Activated naive CD4-positive, alpha-beta T cell treated with anti-CD3 and anti-CD28 coated beads, Interleukin-2, amount 50 U/mL, for 16 hours (primary cell): ENCODE data around the gene DBNL.

Experiments used
- DNase-seq: peaks from one replicate; pipeline ENCODE4 v3.0.0-alpha.2; 2020

DBNL gene

DNA sequence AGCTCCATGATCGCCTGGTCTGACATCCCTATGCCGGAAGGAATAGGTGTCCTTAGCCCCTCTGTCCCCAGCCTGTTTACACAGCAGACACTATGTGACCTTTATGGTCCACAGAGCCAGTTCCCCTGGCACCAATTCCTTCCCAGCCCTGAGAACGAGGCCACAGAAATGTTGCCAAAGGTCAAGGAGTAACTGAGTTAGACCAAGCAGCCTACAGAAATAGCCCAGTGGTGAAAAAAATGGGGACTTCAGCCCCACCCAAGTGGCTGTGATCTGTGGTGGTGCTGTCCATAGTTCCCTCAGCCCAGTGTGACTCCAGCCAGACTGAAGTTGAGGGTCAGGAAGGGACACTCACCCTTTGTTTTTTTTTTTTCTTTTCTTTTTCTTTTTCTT lies 18.4 kb downstream of the DBNL start:
- DNase-seq = no peak

DNA sequence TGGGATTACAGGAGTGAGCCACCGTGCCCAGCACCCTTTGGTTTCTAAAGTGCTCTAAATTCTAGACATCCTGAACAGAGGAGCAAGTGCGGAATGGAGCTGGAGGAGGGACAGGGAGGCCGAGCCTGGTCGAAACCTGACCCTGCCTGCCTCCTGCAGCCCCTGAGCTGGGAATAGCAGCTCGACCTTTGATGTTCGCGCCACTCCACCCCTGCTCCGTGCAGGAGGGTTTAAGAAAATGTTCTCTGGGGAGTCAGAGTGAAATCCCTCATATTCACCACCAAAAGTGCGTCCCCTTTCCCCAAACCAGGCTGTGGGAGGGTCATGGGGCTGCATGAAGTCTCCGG lies 19.0 kb downstream of the DBNL start:
- no peak for DNase-seq

DNA sequence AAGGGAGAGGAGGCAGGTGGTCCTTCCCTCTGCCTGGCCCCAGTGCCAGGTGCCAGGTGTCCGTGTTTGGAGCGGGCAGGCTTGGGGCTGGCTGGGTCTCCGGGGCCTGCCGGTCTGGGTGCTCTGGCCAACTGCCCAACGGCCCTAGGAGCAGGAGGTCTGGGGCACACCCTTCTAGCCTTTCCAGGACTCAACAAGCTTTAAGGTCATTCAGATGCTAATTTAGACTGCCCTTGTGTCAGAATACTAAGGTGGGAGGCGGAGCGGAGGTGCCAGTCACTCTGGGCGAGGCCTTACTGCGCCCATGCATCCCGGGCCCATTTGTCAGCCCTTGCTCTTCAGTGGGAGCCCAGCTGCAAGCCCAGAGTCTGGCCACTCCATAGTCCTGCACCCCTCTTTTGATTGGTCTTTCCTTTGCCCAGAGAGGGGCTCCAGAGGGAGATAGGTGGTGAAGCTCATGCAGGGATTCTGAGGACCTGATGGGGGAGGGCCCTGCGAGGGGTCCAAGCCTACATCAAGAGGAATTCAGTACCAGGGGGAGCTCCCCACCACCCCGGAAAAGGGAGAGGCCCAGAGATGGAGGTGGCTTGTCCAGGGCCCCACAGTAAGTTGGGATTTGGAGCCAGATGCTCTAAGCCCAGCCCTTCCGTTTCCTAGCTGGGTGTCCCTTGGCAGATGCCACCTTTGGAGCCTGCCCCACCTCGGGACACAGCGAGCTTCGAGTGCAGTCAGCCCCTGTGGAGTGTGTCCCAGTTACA lies 19.6 kb downstream of the DBNL start:
- peak; percentile 5 for DNase-seq

DNA sequence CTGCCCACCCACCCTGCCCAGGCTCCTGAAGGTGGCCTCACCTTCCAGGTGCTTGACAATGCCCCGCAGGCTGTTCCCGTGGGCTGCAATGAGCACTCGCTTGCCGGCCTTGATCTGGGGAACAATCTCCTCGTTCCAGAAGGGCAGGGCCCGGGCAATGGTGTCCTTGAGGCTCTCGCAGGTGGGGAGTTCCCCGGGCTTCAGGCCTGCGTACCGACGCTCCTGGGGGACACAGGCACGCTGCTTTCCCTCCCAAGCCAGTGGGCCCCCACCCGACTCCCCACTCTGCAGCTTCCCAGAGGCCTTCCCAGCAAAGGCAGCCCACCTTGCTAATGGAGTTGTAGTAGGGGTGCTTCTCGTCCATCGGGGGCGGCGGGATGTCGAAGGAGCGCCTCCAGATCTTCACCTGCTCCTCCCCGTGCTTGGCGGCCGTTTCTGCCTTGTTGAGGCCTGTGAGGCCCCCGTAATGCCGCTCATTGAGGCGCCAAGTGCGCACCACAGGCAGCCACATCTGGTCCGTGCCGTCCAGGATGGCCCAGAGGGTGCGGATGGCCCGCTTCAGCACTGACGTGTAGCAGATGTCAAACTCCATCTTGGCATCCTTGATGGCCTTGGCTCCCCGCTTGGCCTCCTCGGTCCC lies 20.4 kb downstream of the DBNL start:
- DNase-seq = no peak

DNA sequence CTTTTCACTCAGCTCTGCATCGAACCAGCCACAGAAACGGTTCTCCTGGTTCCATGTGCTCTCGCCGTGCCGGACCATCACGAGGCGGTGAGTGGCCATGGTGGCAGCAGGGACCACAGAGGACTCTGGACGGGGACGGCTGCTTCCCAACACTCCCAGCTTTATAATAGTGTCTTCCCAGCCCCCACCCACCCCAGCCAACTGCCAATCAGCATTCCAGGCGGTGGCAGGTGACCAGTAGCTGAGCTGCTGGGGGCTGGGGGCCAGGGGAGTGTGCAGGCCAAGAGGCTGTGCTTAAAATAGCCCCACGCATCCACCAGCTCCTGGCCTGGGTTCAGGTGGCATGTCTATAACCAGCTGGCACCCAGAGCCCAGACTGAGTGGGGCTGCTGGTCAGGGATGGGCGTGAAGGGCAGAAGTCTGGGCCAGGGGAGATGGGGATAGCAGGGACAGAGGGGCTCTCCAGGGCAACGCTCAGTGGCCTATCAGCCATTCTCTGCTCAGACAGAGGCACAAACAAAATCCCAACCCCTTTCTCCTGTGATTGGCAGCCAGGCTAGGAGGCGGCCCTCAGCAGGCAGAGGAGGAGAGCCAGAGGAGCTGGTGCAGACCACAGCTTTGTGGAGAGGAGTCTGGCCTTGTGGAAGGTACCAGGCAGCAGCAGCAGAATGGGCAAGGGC lies 21.1 kb downstream of the DBNL start, which contains the start of gene PGAM2:
PGAM2 (minus strand) TSS at position 137 of the 680 bp plus-strand sequence; CDS start at position 99, 38 bp downstream.
- no peak for DNase-seq

DNA sequence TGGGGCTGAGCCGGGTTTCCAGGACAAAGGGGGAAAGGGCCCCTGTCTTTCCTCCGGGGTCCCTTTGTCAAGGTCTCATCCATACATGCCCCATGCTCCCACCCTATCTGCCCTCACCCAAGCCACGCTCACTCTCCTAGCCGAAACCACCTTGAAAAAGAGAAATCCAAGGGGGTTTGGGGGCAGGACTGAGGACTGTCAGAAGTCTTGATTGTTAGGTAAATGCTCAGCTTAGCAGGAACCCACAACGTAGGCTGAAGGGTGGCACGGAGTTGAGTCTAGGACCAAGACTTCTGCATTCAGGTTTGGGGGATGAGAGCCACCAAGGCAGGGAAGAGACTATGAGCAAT lies 21.6 kb downstream of the DBNL start:
- DNase-seq = no peak

DNA sequence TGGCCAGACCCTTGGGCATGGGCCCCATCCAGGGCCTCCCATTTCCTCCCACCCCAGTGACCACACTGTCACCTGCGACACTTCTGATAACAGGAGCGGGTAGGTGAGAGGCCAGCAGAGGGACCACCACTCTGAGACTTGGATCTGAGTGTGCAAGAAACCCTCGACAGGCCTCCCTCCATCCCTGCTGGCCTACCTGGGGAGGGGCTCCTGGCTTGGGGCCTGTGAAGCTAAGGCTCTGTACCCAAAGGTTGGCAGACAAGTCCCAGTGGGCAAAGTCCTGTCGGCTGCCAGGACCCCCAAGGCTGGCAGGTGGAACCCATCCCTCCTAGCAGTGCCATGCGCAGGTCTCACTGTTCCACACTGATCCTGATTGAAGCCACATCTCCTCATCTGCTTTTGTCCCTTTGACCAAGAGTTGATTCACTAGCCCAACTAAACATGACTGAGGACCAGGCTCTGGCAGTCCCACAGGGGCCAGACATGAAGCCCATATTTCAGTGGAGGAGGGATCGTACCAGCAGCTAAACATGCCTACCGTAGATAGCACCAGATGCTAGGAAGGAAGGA lies 22.1 kb downstream of the DBNL start:
- DNase-seq = no peak

DNA sequence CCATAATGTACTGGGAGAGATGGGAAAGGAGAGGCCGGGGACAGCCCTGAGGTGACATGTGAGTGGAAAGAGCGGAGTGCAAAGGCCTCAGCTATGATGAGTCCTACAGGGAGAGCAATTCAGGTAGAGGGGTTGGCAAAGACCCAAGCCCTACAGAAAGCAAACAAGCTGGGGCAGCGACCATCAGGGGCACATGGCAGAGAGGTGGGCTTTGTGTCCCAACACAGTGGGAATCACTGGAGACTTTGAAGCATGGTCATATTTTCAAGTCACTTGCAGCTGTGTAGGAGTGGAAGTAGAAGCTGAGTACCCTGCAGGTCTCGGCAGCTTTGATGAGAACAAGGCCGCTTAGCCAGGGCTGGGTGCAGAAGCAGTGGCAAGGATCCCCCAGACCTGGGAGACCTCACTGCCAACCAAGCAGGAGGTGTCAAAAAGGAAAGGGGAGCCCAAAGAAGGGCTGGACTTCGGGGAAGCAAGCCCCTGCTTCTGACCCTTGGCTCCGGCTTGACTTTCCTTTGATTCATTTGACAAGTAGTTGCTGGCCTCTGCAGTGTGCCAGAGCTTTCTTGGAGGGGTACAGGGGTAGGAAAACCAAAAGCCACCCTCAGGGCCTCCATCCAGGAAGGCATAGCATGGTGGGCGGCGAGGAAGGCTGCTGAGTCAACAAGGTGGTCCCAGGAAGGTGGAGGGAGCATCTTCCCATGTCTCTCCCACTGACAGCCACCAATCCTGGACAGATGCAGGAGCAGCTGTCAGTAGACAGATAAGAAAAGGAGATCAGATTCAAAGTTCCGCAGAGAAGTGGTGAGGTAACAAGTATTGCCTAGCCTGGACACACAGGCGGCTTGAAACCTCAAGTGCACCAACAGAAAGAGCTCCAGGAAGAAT lies 22.8 kb downstream of the DBNL start:
- no peak for DNase-seq

DNA sequence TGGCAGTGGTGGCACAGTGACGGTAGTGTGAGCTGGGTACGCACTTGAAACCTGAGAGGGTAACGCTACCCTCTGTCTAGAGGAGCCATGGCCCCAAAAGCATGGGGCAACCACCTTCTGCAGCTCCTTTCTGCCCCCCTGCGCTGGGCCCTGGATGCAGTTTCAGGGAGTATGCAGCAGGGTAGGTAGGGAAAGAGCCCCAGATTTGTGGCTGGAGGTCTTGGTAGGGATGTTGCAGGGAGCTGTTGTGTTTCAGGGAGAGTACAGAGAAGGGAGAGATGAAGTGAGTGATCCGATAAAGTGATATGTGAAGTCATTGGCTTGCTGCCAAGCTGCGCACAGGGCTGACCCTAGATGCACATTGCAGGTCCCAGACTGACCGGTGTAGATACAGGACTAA lies 23.6 kb downstream of the DBNL start:
- no peak for DNase-seq

DNA sequence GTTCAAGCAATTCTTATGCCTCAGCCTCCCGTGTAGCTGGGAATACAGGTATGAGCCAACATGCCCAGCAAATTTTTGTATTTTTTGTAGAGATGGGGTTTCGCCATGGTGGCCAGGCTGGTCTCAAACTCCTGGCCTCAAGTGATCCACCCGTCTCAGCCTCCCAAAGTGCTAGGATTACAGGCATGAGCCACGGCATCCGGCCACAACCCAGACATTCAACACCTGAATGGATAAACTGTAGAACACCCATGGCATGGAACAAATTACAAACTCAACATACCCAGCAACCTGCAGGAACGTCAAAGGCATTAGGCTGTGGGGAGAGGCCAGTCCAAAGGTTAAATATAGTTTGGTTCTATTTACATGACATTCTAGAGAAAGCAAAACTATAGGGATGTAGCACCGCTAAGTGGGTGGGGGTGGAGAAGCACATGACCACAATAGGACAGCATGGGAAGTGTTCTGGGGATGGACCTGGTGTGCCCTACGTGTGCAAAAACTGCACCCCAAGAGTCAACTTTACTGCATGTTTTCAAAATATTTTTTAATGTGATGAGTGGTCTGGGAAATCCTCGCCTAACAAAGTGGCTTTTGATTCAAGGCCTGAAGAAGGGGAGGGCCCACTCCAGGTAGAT lies 27.3 kb downstream of the DBNL start:
- DNase-seq = no peak

DNA sequence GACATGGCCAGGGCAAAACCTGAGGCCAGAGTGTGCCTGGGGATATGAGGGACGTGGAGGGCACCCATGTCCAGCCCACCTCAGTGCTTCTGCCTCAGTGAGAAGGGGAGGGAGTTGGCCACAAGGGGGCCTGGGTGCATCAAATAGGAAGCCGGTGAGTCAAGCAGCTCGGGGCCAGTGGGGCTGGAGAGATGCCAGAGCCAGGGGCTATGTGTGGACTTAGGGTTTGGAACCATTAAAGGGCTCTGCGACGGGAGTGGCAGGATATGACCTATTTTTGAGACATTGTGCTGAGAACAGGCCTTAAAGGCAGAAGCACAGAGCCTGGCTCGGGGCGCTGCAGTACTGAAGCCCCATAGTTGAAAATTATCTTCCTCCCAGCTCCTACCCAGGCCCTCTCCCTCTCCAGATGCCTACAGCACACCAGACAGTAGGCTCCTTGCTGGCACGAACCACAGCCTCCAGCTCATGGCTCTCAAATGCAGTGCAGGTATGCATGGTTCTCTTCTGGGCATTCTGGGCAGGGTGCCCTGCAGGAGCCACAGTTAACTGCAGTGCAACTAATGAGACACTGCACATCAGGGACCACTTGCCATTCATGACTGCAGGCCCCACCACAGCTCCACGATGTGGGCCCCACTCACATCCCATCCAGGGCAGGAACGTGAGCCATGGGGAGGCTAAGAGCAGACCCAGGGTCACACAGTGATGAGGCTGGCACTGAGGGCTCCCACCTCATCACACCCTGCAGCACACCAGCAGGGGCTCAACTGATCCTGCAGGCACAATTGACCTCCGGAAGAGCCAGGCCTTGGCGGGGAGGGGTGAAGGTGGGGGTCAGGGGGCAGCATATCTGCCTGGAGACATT lies 28.1 kb downstream of the DBNL start:
- peak; percentile 44 for DNase-seq

DNA sequence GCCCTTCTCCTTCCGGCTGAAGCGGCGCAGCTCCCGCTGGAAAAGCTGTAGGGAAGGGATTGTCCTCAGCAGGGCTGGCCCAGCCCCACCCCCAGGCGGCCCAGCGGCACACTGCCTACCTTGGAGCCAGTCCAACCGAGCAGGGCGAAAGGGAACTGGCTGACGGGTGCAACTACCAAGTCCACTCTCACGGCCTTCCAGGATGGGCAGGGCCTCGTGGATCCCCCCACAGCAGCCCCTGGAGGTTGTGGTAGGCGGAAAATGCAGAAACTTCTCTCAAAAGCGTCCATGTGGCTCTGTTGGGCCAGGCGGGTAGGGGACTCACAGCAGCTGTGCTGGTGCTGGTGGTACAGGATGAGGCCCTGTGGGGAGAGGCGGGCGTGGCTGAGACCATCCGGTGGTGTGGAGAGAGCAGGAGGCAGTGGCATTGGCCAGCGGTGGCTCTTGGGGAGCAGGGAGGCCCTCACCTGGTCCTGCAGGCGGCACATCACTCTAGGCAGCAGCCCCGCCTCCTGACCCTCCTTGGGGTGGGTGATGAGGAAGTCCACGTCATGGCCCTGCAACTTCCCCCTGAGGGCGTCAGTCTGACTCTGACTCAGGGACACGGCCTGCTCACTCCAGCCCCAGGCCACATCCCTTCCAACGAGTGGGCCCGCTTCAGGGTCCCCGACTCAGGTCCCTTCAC lies 29.3 kb downstream of the DBNL start:
- no peak for DNase-seq

DNA sequence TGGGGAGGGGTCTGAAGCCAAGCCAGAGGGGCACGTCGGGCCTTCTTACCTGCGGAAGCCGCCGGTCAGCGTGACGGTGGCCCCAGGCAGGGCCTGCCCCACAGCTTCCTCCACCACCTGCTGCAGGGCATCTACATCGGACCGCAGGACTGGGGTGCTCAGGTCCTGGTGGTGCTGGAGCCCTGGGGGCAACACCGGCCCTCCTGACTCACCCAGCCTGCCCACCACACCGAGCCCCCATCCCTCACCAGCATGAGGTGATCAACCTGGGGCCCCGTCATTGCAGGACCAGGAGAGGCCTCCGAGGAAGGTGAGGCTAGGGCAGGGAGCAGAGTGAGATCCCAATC lies 29.8 kb downstream of the DBNL start:
- DNase-seq = no peak

DNA sequence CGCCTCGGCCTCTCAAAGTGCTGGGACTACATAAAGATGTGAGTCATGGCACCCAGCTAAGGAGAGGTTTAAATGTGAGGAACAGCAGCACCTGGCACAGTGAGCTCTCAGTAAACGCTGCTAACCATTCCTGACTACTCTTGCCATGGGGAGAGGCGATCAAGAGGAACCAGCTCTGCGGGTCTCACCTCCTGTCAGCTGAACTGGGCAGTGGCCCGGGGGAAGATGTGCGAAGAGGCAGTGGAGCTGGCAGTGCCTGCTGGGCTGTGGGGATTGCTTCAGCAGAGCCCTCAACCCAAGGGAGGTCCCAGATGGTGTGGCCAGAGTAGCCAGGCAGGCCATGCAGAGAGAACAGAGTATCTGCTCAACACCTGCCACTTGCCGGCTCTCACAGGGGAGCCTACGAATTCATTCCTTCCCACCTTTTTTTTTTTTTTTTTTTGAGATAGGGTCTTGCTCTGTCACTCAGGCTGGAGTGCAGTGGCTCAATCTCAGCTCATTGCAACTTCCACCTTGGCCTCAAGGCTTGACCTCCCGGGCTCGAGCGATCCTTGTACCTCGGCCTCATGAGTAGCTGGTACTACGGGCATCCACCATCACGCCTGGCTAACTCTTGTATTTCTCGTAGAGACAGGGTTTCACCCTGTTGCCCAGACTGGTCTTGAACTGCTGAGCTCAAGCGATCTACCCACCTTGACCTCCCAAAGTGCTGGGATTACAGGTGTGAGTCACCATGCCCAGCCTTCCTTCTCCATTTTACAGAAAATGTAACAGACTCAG lies 31.0 kb downstream of the DBNL start:
- no peak for DNase-seq

DNA sequence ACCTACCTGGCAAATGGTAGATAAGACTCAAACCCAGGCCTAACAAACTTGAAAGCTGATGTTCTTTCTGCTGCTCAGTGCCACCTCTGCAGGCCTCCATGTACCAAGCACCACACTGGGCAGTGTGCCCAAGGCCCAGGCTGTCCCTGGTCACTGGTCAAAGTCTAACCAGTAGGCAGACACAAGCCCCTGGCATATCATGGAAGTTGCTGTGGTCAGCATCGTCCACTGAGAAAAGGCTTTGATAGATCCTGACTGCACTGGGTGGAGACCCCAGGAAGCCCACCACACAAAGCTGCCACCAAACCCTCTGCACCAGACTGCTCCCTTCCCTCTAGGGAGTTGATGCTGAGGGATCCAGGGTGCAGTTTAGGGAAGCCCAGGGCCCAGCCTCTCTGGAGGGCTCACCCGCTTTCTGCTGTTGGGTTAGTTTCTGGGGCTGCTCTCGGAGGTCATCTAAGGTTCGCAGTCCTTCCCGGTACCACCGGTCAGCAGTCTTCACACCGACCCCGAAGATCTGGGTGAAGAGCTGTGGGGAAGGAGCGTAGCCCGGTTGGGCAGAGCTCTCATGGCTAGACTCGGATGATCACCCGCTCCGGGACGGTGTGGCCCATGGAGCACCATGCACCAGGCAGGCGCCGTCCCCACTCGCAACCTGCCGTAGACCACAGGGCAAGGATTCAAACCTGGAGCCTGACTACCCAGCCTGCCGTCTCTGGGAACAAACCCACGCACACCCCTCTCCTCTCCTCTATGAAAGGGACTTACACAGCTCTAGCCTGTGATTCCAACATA lies 31.8 kb downstream of the DBNL start:
- DNase-seq = no peak

DNA sequence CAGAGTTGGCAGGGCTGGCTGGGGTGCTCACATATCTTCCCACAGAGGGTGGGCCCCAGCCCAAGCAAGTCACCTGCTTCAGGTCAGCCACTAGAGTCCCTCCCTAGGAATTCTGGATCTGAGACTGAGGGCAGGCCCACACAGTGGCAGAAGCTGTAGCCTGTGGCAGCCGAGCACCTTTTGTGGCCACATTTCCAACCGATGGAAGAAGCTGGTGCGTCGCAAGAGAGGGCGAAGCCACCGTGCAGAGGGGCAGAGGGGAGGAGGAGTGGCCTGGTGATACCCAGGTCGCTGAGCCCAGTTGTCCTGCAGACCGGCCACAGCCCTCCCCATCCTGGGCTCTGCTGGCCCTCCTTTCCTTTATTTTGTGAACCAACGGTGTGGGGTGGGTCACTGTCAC lies 32.6 kb downstream of the DBNL start:
- no peak for DNase-seq

DNA sequence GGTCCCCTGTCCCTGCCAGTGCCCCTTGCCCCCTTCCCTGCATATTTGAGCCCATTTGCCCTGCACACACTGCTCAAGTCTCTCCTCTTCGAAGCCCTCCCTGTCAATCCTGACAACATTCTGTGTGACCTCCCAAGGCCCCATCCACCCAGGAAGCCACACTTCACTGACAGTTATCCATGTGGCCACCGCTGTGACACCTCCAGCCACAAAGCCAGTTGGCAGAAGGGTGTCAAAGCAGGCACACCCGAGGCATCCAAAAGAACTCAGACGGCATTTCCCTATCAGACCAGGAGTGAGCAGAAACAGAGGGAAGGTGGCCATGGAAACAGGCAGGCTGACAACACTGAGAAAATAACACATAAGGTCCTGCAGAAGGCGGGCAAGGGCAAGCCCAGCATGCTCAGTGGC lies 33.2 kb downstream of the DBNL start:
- no peak for DNase-seq

DNA sequence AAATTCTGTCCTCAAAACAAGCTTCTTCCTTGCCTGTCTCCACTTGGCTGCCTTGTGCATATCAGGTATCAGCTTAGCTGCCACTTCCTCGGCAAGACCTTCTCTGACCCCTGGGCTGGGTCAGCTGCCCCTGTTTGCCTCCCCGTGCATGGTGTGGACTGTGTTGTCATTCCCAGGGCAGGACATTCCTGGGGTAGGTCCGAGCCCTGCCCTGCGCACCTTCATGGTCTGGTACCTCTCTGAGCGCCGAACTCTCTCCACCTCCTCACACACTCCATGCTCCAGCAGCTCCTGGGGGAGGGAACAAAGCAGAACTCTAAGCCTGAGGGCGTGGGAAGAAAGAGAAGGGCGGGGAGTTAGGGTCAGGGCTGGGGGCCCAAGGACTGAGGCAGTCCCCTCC lies 34.0 kb downstream of the DBNL start:
- DNase-seq = no peak

DNA sequence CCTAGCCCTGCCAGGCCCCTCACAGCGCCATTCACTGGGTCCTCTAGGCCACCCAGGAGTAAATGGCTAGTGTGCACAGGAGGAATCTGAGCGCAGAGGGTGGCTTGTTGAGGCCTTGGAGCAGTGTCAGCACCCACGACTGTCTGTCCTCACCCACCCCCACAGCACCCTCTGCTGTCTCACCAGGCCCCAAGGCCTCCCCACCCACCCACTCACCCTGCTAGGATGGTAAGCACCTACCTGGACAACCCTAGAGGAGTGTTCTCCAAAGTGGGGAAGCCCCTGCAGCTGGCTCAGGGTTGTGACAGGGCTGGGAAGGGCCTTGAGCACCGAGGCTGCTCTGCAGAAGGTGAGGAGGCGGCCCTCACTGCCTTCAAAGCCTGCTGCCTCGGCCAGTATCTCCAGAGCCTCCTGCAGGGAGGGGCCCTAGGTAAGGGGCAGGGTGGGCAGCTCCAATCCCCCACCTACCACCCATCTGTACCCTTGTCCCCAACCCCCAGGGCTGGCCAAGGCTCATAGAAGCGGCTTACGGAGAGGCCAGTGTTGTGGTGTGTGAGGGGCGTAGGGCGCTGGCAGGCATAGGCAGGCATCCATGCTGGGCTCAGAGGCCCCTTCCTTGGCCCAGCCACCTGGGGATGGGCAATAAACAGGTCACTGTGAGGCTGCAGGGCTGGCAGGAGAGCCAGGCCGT lies 35.0 kb downstream of the DBNL start:
- no peak for DNase-seq
